B cell (primary cell): ENCODE results near the gene ARHGAP22. TPM values are rescaled to one million over a fixed set of nuclear protein-coding genes. Genes with fewer than 3 reads are reported as not detected.

ENCODE experiments used
- ATAC-seq: fragments of 200-7000 bp; cut with Tn5 transposase; one replicate; pipeline ENCODE4 v1.10.0; 2021; ENCODE audit warnings: low read depth, mild to moderate bottlenecking, moderate number of reproducible peaks, moderate library complexity
- CTCF ChIA-PET: fragments of 350-600 bp; sonication (Branson Sonifier 250); formaldehyde crosslinking; loops from one replicate; lab custom pipeline; 2021; ENCODE audit warnings: antibody characterized with exemption, inconsistent platforms; lab: Charles Lee
- POLR2A ChIA-PET: fragments of 350-600 bp; sonication (Branson Sonifier 250); formaldehyde crosslinking; loops from one replicate; lab custom pipeline; 2021; ENCODE audit warnings: antibody characterized with exemption; lab: Charles Lee
- DNase-seq: peaks from one replicate; pipeline ENCODE4 v3.0.0; 2013
- H2AFZ ChIP-seq: 2 replicates; pipeline ENCODE4 v1.6.1; 2012; ENCODE audit warnings: mild to moderate bottlenecking, low read depth, low read length; ENCODE audit not compliant: insufficient read depth, poor library complexity, severe bottlenecking
- H3K27ac ChIP-seq, 2 donors: 1 replicate in 1 of 2; 2 replicates in 1 of 2; pipeline ENCODE4 v1.5.1; 2012 to 2013; ENCODE audit warnings: low read length in 2 of 2, mild to moderate bottlenecking in 2 of 2, moderate library complexity in 1 of 2
- H3K27me3 ChIP-seq, 4 experiments: fragments of 200-600 bp in 1 of 4; sonication (generic) in 1 of 4; replicated peaks in 1 of 4; 1 replicate in 2 of 4; 2 replicates in 2 of 4; pipeline versions ENCODE4 v1.6.1 to v1.7.0; 2013 to 2016; ENCODE audit warnings: low read length in 3 of 4, mild to moderate bottlenecking in 2 of 4, mixed read lengths in 1 of 4, moderate library complexity in 1 of 4; ENCODE audit not compliant: insufficient read depth in 4 of 4, control insufficient read depth in 3 of 4; ENCODE audit errors: control extremely low read depth in 1 of 4
- H3K36me3 ChIP-seq, 2 experiments: replicated peaks in 1 of 2; 1 replicate in 1 of 2; 2 replicates in 1 of 2; pipeline versions ENCODE4 v1.6.1 to v1.7.1; 2013; ENCODE audit warnings: low read length in 1 of 2; ENCODE audit not compliant: insufficient read depth in 2 of 2, control insufficient read depth in 1 of 2; ENCODE audit errors: control extremely low read depth in 1 of 2, extremely low read depth in 1 of 2
- H3K4me1 ChIP-seq, 2 donors: fragments of 200-600 bp in 1 of 2; sonication (generic) in 1 of 2; 1 replicate in 1 of 2; 2 replicates in 1 of 2; pipeline versions ENCODE4 v1.5.1 to v1.6.1; 2013 to 2017; ENCODE audit warnings: low read length in 2 of 2; ENCODE audit not compliant: control insufficient read depth in 2 of 2, insufficient read depth in 2 of 2
- H3K4me2 ChIP-seq: replicated peaks from 2 replicates; pipeline ENCODE3; 2012; ENCODE audit warnings: mild to moderate bottlenecking, low read depth, low read length; ENCODE audit not compliant: poor library complexity, severe bottlenecking
- H3K4me3 ChIP-seq, 5 experiments: fragments of 200-600 bp in 1 of 5; sonication (generic) in 1 of 5; 1 replicate in 3 of 5; 2 replicates in 2 of 5; pipeline versions ENCODE4 v1.5.1 to v1.7.0; 2011 to 2016; ENCODE audit warnings: low read length in 4 of 5, mild to moderate bottlenecking in 4 of 5, low read depth in 2 of 5, control low read depth in 1 of 5, moderate library complexity in 1 of 5; ENCODE audit not compliant: insufficient read depth in 1 of 5; ENCODE audit errors: control extremely low read depth in 1 of 5, extremely low read depth in 1 of 5
- H3K79me2 ChIP-seq: fragments of 200-600 bp; sonication (generic); one replicate; pipeline ENCODE4 v1.6.0; 2016; ENCODE audit warnings: low read length; ENCODE audit not compliant: control insufficient read depth, insufficient read depth
- H3K9ac ChIP-seq: fragments of 200-600 bp; sonication (generic); 2 replicates; pipeline ENCODE4 v1.6.1; 2017; ENCODE audit warnings: mild to moderate bottlenecking, low read length, moderate library complexity
- H3K9me3 ChIP-seq, 3 donors: one replicate each; pipeline versions ENCODE4 v1.6.1 to v1.7.1; 2013; ENCODE audit warnings: low read length in 2 of 3; ENCODE audit not compliant: control insufficient read depth in 2 of 3, insufficient read depth in 1 of 3; ENCODE audit errors: control extremely low read depth in 1 of 3
- H4K20me1 ChIP-seq: 2 replicates; pipeline ENCODE4 v1.6.0; 2012; ENCODE audit warnings: mild to moderate bottlenecking, low read length; ENCODE audit not compliant: insufficient read depth, control insufficient read depth, poor library complexity, severe bottlenecking
- H3K27ac Mint-ChIP-seq: one replicate; pipeline ENCODE4 v1.8.0; 2021; ENCODE audit warnings: mixed read lengths
- H3K27me3 Mint-ChIP-seq: one replicate; pipeline ENCODE4 v1.8.0; 2021; ENCODE audit warnings: mixed read lengths
- H3K4me1 Mint-ChIP-seq: one replicate; pipeline ENCODE4 v1.8.0; 2021; ENCODE audit warnings: mixed read lengths
- H3K4me3 Mint-ChIP-seq: one replicate; pipeline ENCODE4 v1.8.0; 2021; ENCODE audit warnings: mixed read lengths
- H3K9me3 Mint-ChIP-seq: one replicate; pipeline ENCODE4 v1.8.0; 2022; ENCODE audit warnings: mixed read lengths; ENCODE audit not compliant: insufficient read depth
- CTCF ChIP-seq: fragments of 200-600 bp; IDR thresholded peaks from one replicate; pipeline ENCODE4 v1.8.0; 2022; ENCODE audit warnings: antibody characterized with exemption, mild to moderate bottlenecking
- EZH2 ChIP-seq: IDR thresholded peaks from 2 replicates; pipeline ENCODE4 v1.6.1; 2012; ENCODE audit warnings: borderline replicate concordance, low read depth, mild to moderate bottlenecking, moderate library complexity, low read length; ENCODE audit not compliant: insufficient read depth, poor library complexity, severe bottlenecking
- WGBS: methylation state at CpG from one replicate; pipeline ENCODE4 v1.1.5; 2013; ENCODE audit warnings: missing lambda C conversion rate; ENCODE audit not compliant: insufficient coverage; 5-methylcytosine and 5-hydroxymethylcytosine counted together
- intact Hi-C: fragments of 100-400 bp; cut with micrococcal nuclease; formaldehyde crosslinking; loops from one replicate; pipeline ENCODE4 v1.10.0; 2022
- polyA plus RNA-seq: library from polyadenylated mRNA; depleted of rRNA; stranded (reverse); fragments of >200 nt; gene quantifications from 2 replicates; pipeline ENCODE4 v1.2.3, GENCODE V29; 2012
- total RNA-seq, 2 donors: library from RNA; stranded (reverse); fragments of 120-200 nt in 1 of 2; gene quantifications; 1 replicate in 1 of 2; 2 replicates in 1 of 2; pipeline versions ENCODE4 v1.2.3 to v1.2.4, GENCODE V29; 2013 to 2022

The ARHGAP22 gene
- total and polyA plus RNA-seq, 2 donors (not counting 1 experiment from before 2014, with no cell fraction given): 1.9 to 2.0 TPM

- peaks cover 9% of the 10 kb centered on the region for H3K4me1 Mint-ChIP-seq
- no peaks in the 10 kb centered on the region for H3K36me3 ChIP-seq
- no peak for DNase-seq
- 82% methylated on average over 18 of the region's 19 CpGs for WGBS
- intact Hi-C loops: no loop called here
- CTCF ChIA-PET: no interaction called here
- no peak overlapping the region for H3K4me2 ChIP-seq
- POLR2A ChIA-PET: no interaction called here
- H4K20me1 ChIP-seq: no peaks in the 10 kb centered on the region
- no peaks in the 10 kb centered on the region for H3K9me3 Mint-ChIP-seq
- peaks cover 0 to 3% (median 0%) of the 10 kb centered on the region in 4 experiments for H3K27me3 ChIP-seq
- no peak overlapping the region for H3K4me3 Mint-ChIP-seq
- no peaks in the 10 kb centered on the region for H3K9me3 ChIP-seq
- H2AFZ ChIP-seq: no peak overlapping the region
- no peak overlapping the region for H3K4me3 ChIP-seq
- ATAC-seq: no peak
- peaks cover 13 to 17% of the 10 kb centered on the region in 2 donors for H3K4me1 ChIP-seq
- no peaks in the 10 kb centered on the region for H3K79me2 ChIP-seq
- H3K27ac ChIP-seq: no peak overlapping the region
- TF ChIP-seq EZH2 (no peak), CTCF (no peak)
- no peaks in the 10 kb centered on the region for H3K27me3 Mint-ChIP-seq
- no peak overlapping the region for H3K27ac Mint-ChIP-seq
- H3K9ac ChIP-seq: no peak overlapping the region
Measured at GRCh38 chr10:48453451-48454301, 151.2 kb downstream of the ARHGAP22 start.

- H3K9me3 ChIP-seq: no peaks in the 10 kb centered on the region
- intact Hi-C loops: no loop called here
- H3K4me1 Mint-ChIP-seq: peaks cover 9% of the 10 kb centered on the region
- H3K9me3 Mint-ChIP-seq: no peaks in the 10 kb centered on the region
- no peaks in the 10 kb centered on the region for H4K20me1 ChIP-seq
- H3K27me3 Mint-ChIP-seq: no peaks in the 10 kb centered on the region
- no peak overlapping the region for H3K27ac Mint-ChIP-seq
- ChIA-PET CTCF (no interaction called here), POLR2A (no interaction called here)
- H3K36me3 ChIP-seq: no peaks in the 10 kb centered on the region
- H3K4me1 ChIP-seq: peaks cover 13 to 17% of the 10 kb centered on the region in 2 donors
- H3K4me3 Mint-ChIP-seq: no peak overlapping the region
- no peak overlapping the region for H3K4me3 ChIP-seq
- H3K27me3 ChIP-seq: peaks cover 0 to 3% (median 0%) of the 10 kb centered on the region in 4 experiments
- ATAC-seq (no peak), DNase-seq (no peak)
- no peak overlapping the region for H3K4me2 ChIP-seq
- no peak overlapping the region for H3K27ac ChIP-seq
- no peak for TF ChIP-seq CTCF
- no peak for TF ChIP-seq EZH2
- H2AFZ ChIP-seq: no peak overlapping the region
- WGBS: 77% methylated on average over 5 of the region's 6 CpGs
- no peak overlapping the region for H3K9ac ChIP-seq
- H3K79me2 ChIP-seq: no peaks in the 10 kb centered on the region
Measured at GRCh38 chr10:48452879-48453412, 151.9 kb downstream of the ARHGAP22 start.
